ENCODE results near the gene UROS. TPM values are rescaled to one million over a fixed set of nuclear protein-coding genes. Genes with fewer than 3 reads are reported as not detected.

UROS gene
- total and polyA plus RNA-seq, 2 of the 4 experiments (the other 2 are of a cell fraction) = 48.7 to 56.5 TPM

GRCh38 chr10:125777806-125778205 is 45.3 kb downstream of the UROS start:
- POLR2A ChIA-PET (ENCODE audit: unreplicated experiment) = no interaction called here
- H3K4me2 ChIP-seq (ENCODE audit: low read depth, low read length) = no peak overlapping the region
- no peak overlapping the region for H4K91ac ChIP-seq (ENCODE audit: insufficient read depth, low read depth, low read length)
- H3K36me3 ChIP-seq (ENCODE audit: control insufficient read depth, insufficient read depth, low read length) = no peaks in the 10 kb centered on the region
- no peak overlapping the region for H2AK9ac ChIP-seq (replicated peaks; ENCODE audit: low read depth, low read length, poor library complexity)
- no peaks in the 10 kb centered on the region for H3K79me1 ChIP-seq (ENCODE audit: low read depth in 1 of 2, low read length in 2 of 2)
- no peak for ATAC-seq (ENCODE audit: low read depth)
- no peak for DNase-seq
- H3K9me3 ChIP-seq (ENCODE audit: control insufficient read depth, insufficient read depth, low read length) = no peaks in the 10 kb centered on the region
- no peak overlapping the region for H3K18ac ChIP-seq (ENCODE audit: low read depth, low read length)
- no peaks in the 10 kb centered on the region for H3K4me1 ChIP-seq (ENCODE audit: control insufficient read depth, insufficient read depth, low read length)
- H3K9ac ChIP-seq (ENCODE audit: low read depth, low read length) = no peak overlapping the region
- H2BK15ac ChIP-seq (ENCODE audit: low read depth, low read length) = no peak overlapping the region
- H3K56ac ChIP-seq (ENCODE audit: extremely low read depth, insufficient read depth, low read length) = no peak overlapping the region
- no peaks in the 10 kb centered on the region for H3K9me1 ChIP-seq (ENCODE audit: insufficient read depth, low read length)
- H2AK5ac ChIP-seq (ENCODE audit: low read depth, low read length) = no peak overlapping the region
- TF ChIP-seq SMC3 (IDR thresholded peaks at IDR 0.05; ENCODE audit: low read depth, low read length) = no peak
- no peak for TF ChIP-seq NFE2L2 (IDR thresholded peaks at IDR 0.05; ENCODE audit: low read depth, low read length)
- TF ChIP-seq, protein P1, sequence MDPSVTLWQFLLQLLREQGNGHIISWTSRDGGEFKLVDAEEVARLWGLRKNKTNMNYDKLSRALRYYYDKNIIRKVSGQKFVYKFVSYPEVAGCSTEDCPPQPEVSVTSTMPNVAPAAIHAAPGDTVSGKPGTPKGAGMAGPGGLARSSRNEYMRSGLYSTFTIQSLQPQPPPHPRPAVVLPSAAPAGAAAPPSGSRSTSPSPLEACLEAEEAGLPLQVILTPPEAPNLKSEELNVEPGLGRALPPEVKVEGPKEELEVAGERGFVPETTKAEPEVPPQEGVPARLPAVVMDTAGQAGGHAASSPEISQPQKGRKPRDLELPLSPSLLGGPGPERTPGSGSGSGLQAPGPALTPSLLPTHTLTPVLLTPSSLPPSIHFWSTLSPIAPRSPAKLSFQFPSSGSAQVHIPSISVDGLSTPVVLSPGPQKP (IDR thresholded peaks at IDR 0.05; ENCODE audit: borderline replicate concordance, low read depth, low read length) = no peak
- no peak for TF ChIP-seq RCOR1 (IDR thresholded peaks at IDR 0.05; ENCODE audit: insufficient replicate concordance, low read length)
- TF ChIP-seq MAFK (IDR thresholded peaks at IDR 0.05; ENCODE audit: low read depth, low read length) = no peak
- no peak for TF ChIP-seq CHD1 (IDR thresholded peaks at IDR 0.05; ENCODE audit: low read depth, low read length)
- TF ChIP-seq, protein P2, sequence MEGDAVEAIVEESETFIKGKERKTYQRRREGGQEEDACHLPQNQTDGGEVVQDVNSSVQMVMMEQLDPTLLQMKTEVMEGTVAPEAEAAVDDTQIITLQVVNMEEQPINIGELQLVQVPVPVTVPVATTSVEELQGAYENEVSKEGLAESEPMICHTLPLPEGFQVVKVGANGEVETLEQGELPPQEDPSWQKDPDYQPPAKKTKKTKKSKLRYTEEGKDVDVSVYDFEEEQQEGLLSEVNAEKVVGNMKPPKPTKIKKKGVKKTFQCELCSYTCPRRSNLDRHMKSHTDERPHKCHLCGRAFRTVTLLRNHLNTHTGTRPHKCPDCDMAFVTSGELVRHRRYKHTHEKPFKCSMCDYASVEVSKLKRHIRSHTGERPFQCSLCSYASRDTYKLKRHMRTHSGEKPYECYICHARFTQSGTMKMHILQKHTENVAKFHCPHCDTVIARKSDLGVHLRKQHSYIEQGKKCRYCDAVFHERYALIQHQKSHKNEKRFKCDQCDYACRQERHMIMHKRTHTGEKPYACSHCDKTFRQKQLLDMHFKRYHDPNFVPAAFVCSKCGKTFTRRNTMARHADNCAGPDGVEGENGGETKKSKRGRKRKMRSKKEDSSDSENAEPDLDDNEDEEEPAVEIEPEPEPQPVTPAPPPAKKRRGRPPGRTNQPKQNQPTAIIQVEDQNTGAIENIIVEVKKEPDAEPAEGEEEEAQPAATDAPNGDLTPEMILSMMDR (conservative IDR thresholded peaks at IDR 0.05; ENCODE audit: low read depth, low read length) = no peak
- TF ChIP-seq MAZ (IDR thresholded peaks at IDR 0.05; ENCODE audit: borderline replicate concordance, low read depth, low read length) = no peak
- TF ChIP-seq RFX5 (IDR thresholded peaks at IDR 0.05; ENCODE audit: low read depth, low read length) = no peak
- no peak for TF ChIP-seq MXI1 (IDR thresholded peaks at IDR 0.05; ENCODE audit: borderline replicate concordance, low read depth, low read length)
- no peak for TF ChIP-seq BHLHE40 (IDR thresholded peaks at IDR 0.05; ENCODE audit: low read depth, low read length)
- no peak for TF ChIP-seq POLR2A (IDR thresholded peaks at IDR 0.05; ENCODE audit: low read depth, low read length)
- no peak for TF ChIP-seq USF2 (IDR thresholded peaks at IDR 0.05; ENCODE audit: low read depth, low read length)
- TF ChIP-seq FOS (IDR thresholded peaks at IDR 0.05; ENCODE audit: low read depth, low read length) = no peak
- no peak for TF ChIP-seq CEBPB (IDR thresholded peaks at IDR 0.05; ENCODE audit: low read depth, low read length)
- in situ Hi-C loops (cut with MboI; ENCODE audit: low sequenced_read_pairs) (no loop called here), intact Hi-C loops (cut with micrococcal nuclease) (no loop called here), dilution Hi-C loops (cut with HindIII; ENCODE audit: low sequenced_read_pairs, unreplicated experiment) (no loop called here)
- H4K20me1 ChIP-seq (ENCODE audit: insufficient read depth, low read length) = no peaks in the 10 kb centered on the region
- WGBS, 2 experiments (ENCODE audit: extremely low coverage in 2 of 2, insufficient read length in 1 of 2) = 60% methylated on average over 1 of the region's 9 CpGs; no CpG with 5 or more reads in 1 of the 2 experiments
- H3K27ac ChIP-seq (ENCODE audit: insufficient read depth, low read length) = no peak overlapping the region
- no peak overlapping the region for H3K4ac ChIP-seq (ENCODE audit: low read depth, low read length)
- CTCF ChIA-PET = no interaction called here
- no peak overlapping the region for H3K14ac ChIP-seq (replicated peaks; ENCODE audit: low read depth, low read length)
- H4K8ac ChIP-seq (ENCODE audit: low read depth in 2 of 2, low read length in 2 of 2) = no peak overlapping the region
- H2AFZ ChIP-seq (replicated peaks; ENCODE audit: low read length, poor library complexity) = no peak overlapping the region
- H3K27me3 ChIP-seq (ENCODE audit: control insufficient read depth, insufficient read depth, low read length) = peaks cover 3% of the 10 kb centered on the region; the same call in 1 of the 2 replicates
- H4K5ac ChIP-seq (ENCODE audit: low read depth, low read length) = no peak overlapping the region
- BruUV-seq (replicated peaks) = no TSS peak
- H2BK120ac ChIP-seq (ENCODE audit: low read depth, low read length) = no peak overlapping the region
- H2BK20ac ChIP-seq (ENCODE audit: low read depth, low read length) = no peak overlapping the region
- no peak overlapping the region for H3K4me3 ChIP-seq (ENCODE audit: insufficient read depth, low read depth, low read length)
- H3K23ac ChIP-seq (ENCODE audit: low read depth, low read length) = no peak overlapping the region
- no peak overlapping the region for H2BK5ac ChIP-seq (ENCODE audit: low read depth, low read length, poor library complexity, severe bottlenecking)

All from IMR-90 (cell line).